Hepatocyte (in vitro differentiated cells): Measurements from ENCODE around the gene PCDHA1. TPM values are rescaled to one million over a fixed set of nuclear protein-coding genes. Genes with fewer than 3 reads are reported as not detected.

Experiments used
- DNase-seq: peaks from one replicate; pipeline ENCODE4 v3.0.0-alpha.2; 2016; ENCODE audit warnings: low spot score
- H2AFZ ChIP-seq: fragments of 200-600 bp; sonication (generic); 2 replicates; pipeline ENCODE4 v1.6.0; 2016; ENCODE audit warnings: antibody characterized with exemption, mild to moderate bottlenecking
- H3K27ac ChIP-seq: fragments of 200-600 bp; sonication (generic); 2 replicates; pipeline ENCODE4 v1.5.1; 2016; ENCODE audit warnings: mild to moderate bottlenecking
- H3K27me3 ChIP-seq: fragments of 200-600 bp; sonication (generic); 2 replicates; pipeline ENCODE4 v1.6.1; 2016
- H3K36me3 ChIP-seq: fragments of 200-600 bp; sonication (generic); replicated peaks from 2 replicates; pipeline ENCODE4 v1.5.1; 2016; ENCODE audit warnings: low read depth; ENCODE audit not compliant: insufficient read depth
- H3K4me1 ChIP-seq: fragments of 200-600 bp; sonication (generic); 2 replicates; pipeline ENCODE4 v1.5.1; 2016; ENCODE audit warnings: mild to moderate bottlenecking, moderate library complexity; ENCODE audit not compliant: insufficient read depth
- H3K4me2 ChIP-seq: fragments of 200-600 bp; sonication (generic); 2 replicates; pipeline ENCODE4 v1.6.0; 2016
- H3K4me3 ChIP-seq: fragments of 200-600 bp; sonication (generic); 2 replicates; pipeline ENCODE4 v1.5.1; 2016; ENCODE audit warnings: mild to moderate bottlenecking
- H3K79me2 ChIP-seq: fragments of 200-600 bp; sonication (generic); 2 replicates; pipeline ENCODE4 v1.6.0; 2017; ENCODE audit warnings: mild to moderate bottlenecking
- H3K9me2 ChIP-seq: fragments of 200-600 bp; sonication (generic); replicated peaks from 2 replicates; pipeline ENCODE4 v1.6.0; 2017; ENCODE audit warnings: mild to moderate bottlenecking; ENCODE audit not compliant: insufficient read depth
- H3K9me3 ChIP-seq: fragments of 200-600 bp; sonication (generic); 2 replicates; pipeline ENCODE4 v1.5.1; 2016; ENCODE audit warnings: low read depth, mild to moderate bottlenecking
- H4K20me1 ChIP-seq: fragments of 200-600 bp; sonication (generic); 2 replicates; pipeline ENCODE4 v1.6.0; 2016; ENCODE audit warnings: mild to moderate bottlenecking; ENCODE audit not compliant: insufficient read depth, poor library complexity, severe bottlenecking
- CTCF ChIP-seq: fragments of 200-600 bp; sonication (generic); IDR thresholded peaks from 2 replicates; pipeline ENCODE4 v1.5.1; 2016; ENCODE audit warnings: antibody characterized with exemption, mild to moderate bottlenecking; ENCODE audit not compliant: poor library complexity
- EZH2 ChIP-seq: fragments of 200-600 bp; sonication (generic); IDR thresholded peaks from 2 replicates; pipeline ENCODE4 v1.6.1; 2016; ENCODE audit warnings: antibody characterized with exemption, mild to moderate bottlenecking, borderline replicate concordance
- EZH2phosphoT487 ChIP-seq: fragments of 200-600 bp; sonication (generic); IDR thresholded peaks from one replicate; pipeline ENCODE4 v1.6.1; 2018; ENCODE audit warnings: antibody characterized with exemption, mild to moderate bottlenecking, low read depth, moderate library complexity; ENCODE audit not compliant: unreplicated experiment, severe bottlenecking
- WGBS: methylation state at CpG from one replicate; pipeline ENCODE4 v1.1.6; 2016; ENCODE audit warnings: low lambda C conversion rate; ENCODE audit errors: missing lambda C conversion rate; 5-methylcytosine and 5-hydroxymethylcytosine counted together
- polyA plus RNA-seq: library from polyadenylated mRNA; unstranded; fragments of >200 nt; fragmentation: Nextera tagmentation; extraction: Ambion mirVana; gene quantifications from 2 replicates; pipeline ENCODE4 v1.2.1, GENCODE V29; 2016
- total RNA-seq: library from RNA; depleted of rRNA; stranded (reverse); fragments of >200 nt; gene quantifications from 2 replicates; pipeline ENCODE4 v1.2.3, GENCODE V29; 2014

Gene PCDHA1
- total and polyA plus RNA-seq, 2 experiments from 2014 or later: not detected

GRCh38 chr5:140877262-140877581, 91.3 kb downstream of the PCDHA1 start:
- Histone ChIP-seq H3K79me2 (peaks cover 24% of the 10 kb centered on the region), H3K9me2 (no peaks in the 10 kb centered on the region), H3K4me3 (no peak overlapping the region), H3K4me1 (no peaks in the 10 kb centered on the region), H3K36me3 (no peaks in the 10 kb centered on the region), H2AFZ (no peak overlapping the region), H3K9me3 (no peaks in the 10 kb centered on the region), H3K4me2 (no peak overlapping the region), H3K27ac (no peak overlapping the region), H4K20me1 (no peaks in the 10 kb centered on the region), H3K27me3 (no peaks in the 10 kb centered on the region)
- no peak for TF ChIP-seq EZH2phosphoT487
- no peak for TF ChIP-seq EZH2
- TF ChIP-seq CTCF: no peak
- DNase-seq: no peak
- 97% methylated on average over 37 of the region's 37 CpGs for WGBS

GRCh38 chr5:140881889-140882590, 96.1 kb downstream of the PCDHA1 start, which contains the start of gene PCDHA13:
Gene PCDHA13 (plus strand): TSS chr5:140882124. CDS start chr5:140882269, 145 bp downstream.
- Histone ChIP-seq H3K27me3 (no peaks in the 10 kb centered on the region), H3K4me1 (no peaks in the 10 kb centered on the region), H3K4me3 (no peak within 1 kb of the TSS), H3K9me3 (peaks cover 6% of the 10 kb centered on the region), H3K9me2 (no peaks in the 10 kb centered on the region), H3K79me2 (peaks cover 20% of the 10 kb centered on the region), H3K4me2 (peak within 1 kb of the TSS; percentile 65), H4K20me1 (no peaks in the 10 kb centered on the region), H3K27ac (no peak within 1 kb of the TSS), H3K36me3 (no peaks in the 10 kb centered on the region), H2AFZ (no peak within 1 kb of the TSS)
- WGBS: 73% methylated on average over 35 of the region's 35 CpGs
- TF ChIP-seq CTCF: peak; percentile 40
- no peak for TF ChIP-seq EZH2
- TF ChIP-seq EZH2phosphoT487: no peak
- DNase-seq: peak; percentile 48

GRCh38 chr5:140882591-140882899, 96.6 kb downstream of the PCDHA1 start:
- TF ChIP-seq EZH2phosphoT487 (no peak), CTCF (peak; percentile 30)
- 64% methylated on average over 12 of the region's 12 CpGs for WGBS
- H3K4me1 ChIP-seq: no peaks in the 10 kb centered on the region
- H3K4me3 ChIP-seq: no peak overlapping the region
- H4K20me1 ChIP-seq: no peaks in the 10 kb centered on the region
- H3K27me3 ChIP-seq: no peaks in the 10 kb centered on the region
- no peaks in the 10 kb centered on the region for H3K9me2 ChIP-seq
- H3K36me3 ChIP-seq: no peaks in the 10 kb centered on the region
- H2AFZ ChIP-seq: no peak overlapping the region
- peaks cover 6% of the 10 kb centered on the region for H3K9me3 ChIP-seq
- DNase-seq: no peak
- H3K4me2 ChIP-seq: peak overlapping the region; percentile 65
- H3K79me2 ChIP-seq: peaks cover 20% of the 10 kb centered on the region
- H3K27ac ChIP-seq: no peak overlapping the region

GRCh38 chr5:140883373-140883772, 97.4 kb downstream of the PCDHA1 start:
- Histone ChIP-seq H3K9me3 (peaks cover 6% of the 10 kb centered on the region), H3K4me2 (no peak overlapping the region), H3K4me3 (no peak overlapping the region), H3K79me2 (peaks cover 15% of the 10 kb centered on the region), H4K20me1 (no peaks in the 10 kb centered on the region), H3K9me2 (no peaks in the 10 kb centered on the region), H3K4me1 (no peaks in the 10 kb centered on the region), H3K27me3 (no peaks in the 10 kb centered on the region), H3K36me3 (no peaks in the 10 kb centered on the region), H3K27ac (no peak overlapping the region), H2AFZ (no peak overlapping the region)
- WGBS: 99% methylated on average over 41 of the region's 41 CpGs
- DNase-seq: no peak
- TF ChIP-seq EZH2phosphoT487 (no peak), CTCF (no peak), EZH2 (no peak)
